ENCODE measurements around the gene IL25.
"Not testable (repeated sequence)": the region's sequence is repeated elsewhere in the genome, so short reads cannot be mapped to it uniquely, and the experiment has no call there.

The IL25 gene

DNA sequence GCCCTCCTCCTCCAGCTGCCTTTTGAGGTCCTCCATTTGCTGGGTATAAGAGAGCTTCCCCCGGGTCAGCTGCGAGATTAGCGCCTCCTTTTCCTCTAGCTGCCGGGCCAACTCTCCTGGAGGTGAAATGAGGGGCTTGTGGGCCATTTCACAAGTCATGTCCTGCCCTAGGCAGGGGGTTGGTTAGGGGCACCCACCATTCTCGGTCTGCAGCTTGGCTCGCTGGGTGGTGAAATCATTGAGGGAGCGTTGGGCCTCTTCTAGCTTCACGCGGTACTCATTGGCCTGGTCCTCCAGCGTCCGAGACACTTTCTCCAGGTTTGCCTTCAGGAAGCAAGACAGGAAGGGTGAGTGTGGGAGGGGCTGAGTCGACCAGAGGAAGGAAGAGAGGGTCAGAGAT, 16.8 kb downstream of the IL25 start:
- no peaks in the 10 kb centered on the region for H3K79me2 ChIP-seq (ENCODE audit: insufficient read depth, low read length)
- H4K20me1 ChIP-seq (ENCODE audit: insufficient read depth, low read length, poor library complexity, severe bottlenecking), result no peaks in the 10 kb centered on the region
- H2AFZ ChIP-seq (ENCODE audit: low read length), result no peak overlapping the region
- no peaks in the 10 kb centered on the region for H3K36me3 ChIP-seq (ENCODE audit: insufficient read depth, low read length)
- no peaks in the 10 kb centered on the region for H3F3A ChIP-seq (ENCODE audit: low read depth)
- no peak overlapping the region for H3K4me2 ChIP-seq (ENCODE audit: low read depth, low read length, poor library complexity, severe bottlenecking)
- TF ChIP-seq, protein P1, sequence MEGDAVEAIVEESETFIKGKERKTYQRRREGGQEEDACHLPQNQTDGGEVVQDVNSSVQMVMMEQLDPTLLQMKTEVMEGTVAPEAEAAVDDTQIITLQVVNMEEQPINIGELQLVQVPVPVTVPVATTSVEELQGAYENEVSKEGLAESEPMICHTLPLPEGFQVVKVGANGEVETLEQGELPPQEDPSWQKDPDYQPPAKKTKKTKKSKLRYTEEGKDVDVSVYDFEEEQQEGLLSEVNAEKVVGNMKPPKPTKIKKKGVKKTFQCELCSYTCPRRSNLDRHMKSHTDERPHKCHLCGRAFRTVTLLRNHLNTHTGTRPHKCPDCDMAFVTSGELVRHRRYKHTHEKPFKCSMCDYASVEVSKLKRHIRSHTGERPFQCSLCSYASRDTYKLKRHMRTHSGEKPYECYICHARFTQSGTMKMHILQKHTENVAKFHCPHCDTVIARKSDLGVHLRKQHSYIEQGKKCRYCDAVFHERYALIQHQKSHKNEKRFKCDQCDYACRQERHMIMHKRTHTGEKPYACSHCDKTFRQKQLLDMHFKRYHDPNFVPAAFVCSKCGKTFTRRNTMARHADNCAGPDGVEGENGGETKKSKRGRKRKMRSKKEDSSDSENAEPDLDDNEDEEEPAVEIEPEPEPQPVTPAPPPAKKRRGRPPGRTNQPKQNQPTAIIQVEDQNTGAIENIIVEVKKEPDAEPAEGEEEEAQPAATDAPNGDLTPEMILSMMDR (conservative IDR thresholded peaks at IDR 0.05; ENCODE audit: low read length), result no peak
- no peak for TF ChIP-seq EZH2phosphoT487 (IDR thresholded peaks at IDR 0.05; ENCODE audit: borderline replicate concordance)
- no peaks in the 10 kb centered on the region for H3K9me2 ChIP-seq (replicated peaks; ENCODE audit: low read depth, low read length)
- H3K4me3 ChIP-seq (ENCODE audit: low read length, poor library complexity, severe bottlenecking), result no peak overlapping the region
- no peaks in the 10 kb centered on the region for H3K9me3 ChIP-seq (ENCODE audit: insufficient read depth, low read depth, low read length)
- H3K4me1 ChIP-seq (ENCODE audit: insufficient read depth, low read length, poor library complexity, severe bottlenecking), result no peaks in the 10 kb centered on the region
- H3K9ac ChIP-seq (ENCODE audit: low read depth, low read length, poor library complexity, severe bottlenecking), result no peak overlapping the region
- H3K27me3 ChIP-seq (ENCODE audit: insufficient read depth, low read length, poor library complexity, severe bottlenecking), result no peaks in the 10 kb centered on the region

DNA sequence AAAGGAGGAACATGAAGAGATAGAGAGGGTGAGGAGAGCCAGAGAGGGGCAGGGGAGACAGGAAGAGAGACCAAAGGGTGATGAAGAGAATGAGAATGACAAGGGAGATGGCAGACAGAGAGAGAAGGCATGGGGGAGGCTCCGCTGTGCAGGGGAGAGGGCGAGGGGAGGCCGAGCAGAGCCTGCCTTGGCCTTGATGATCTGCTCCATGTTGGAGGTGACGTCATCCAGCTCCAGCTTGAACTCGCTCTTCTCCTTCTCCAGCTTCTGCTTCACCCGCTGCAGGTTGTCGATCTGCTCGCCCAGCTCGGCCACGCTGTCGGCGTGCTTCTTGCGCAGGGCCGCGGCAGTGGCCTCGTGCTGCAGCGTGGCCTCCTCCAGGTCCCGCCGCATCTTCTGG, 17.3 kb downstream of the IL25 start:
- not testable (repeated sequence) for H3K79me2 ChIP-seq (ENCODE audit: insufficient read depth, low read length); H3K27me3 ChIP-seq (ENCODE audit: insufficient read depth, low read length, poor library complexity, severe bottlenecking); H3K36me3 ChIP-seq (ENCODE audit: insufficient read depth, low read length); H4K20me1 ChIP-seq (ENCODE audit: insufficient read depth, low read length, poor library complexity, severe bottlenecking); H3K9me2 ChIP-seq (replicated peaks; ENCODE audit: low read depth, low read length); H3K4me3 ChIP-seq (ENCODE audit: low read length, poor library complexity, severe bottlenecking); H2AFZ ChIP-seq (ENCODE audit: low read length); H3K4me2 ChIP-seq (ENCODE audit: low read depth, low read length, poor library complexity, severe bottlenecking); H3K9me3 ChIP-seq (ENCODE audit: insufficient read depth, low read depth, low read length); H3K4me1 ChIP-seq (ENCODE audit: insufficient read depth, low read length, poor library complexity, severe bottlenecking); H3F3A ChIP-seq (ENCODE audit: low read depth); H3K9ac ChIP-seq (ENCODE audit: low read depth, low read length, poor library complexity, severe bottlenecking)

DNA sequence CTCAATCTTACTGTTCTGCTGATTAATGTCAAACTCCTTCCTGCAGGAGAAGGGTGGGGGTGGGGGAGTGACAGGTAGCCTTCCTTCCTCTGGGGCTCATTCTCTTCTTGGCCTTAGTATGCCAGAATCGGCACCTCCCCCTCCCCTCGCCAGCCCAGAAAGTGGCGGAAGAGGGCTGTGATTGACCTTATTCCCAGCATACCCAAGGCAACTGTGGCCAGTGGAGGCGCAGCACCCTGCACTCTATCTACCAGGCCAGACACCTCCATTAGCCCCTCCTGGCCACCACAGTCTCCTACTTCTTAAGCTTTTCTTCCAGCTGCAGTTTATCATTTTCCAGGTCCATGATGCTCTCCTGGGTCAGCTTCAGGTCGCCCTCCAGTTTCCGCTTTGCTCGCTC, 20.0 kb downstream of the IL25 start:
- H4K20me1 ChIP-seq (ENCODE audit: insufficient read depth, low read length, poor library complexity, severe bottlenecking), result no peaks in the 10 kb centered on the region
- no peaks in the 10 kb centered on the region for H3K4me1 ChIP-seq (ENCODE audit: insufficient read depth, low read length, poor library complexity, severe bottlenecking)
- H3K9me2 ChIP-seq (replicated peaks; ENCODE audit: low read depth, low read length), result no peaks in the 10 kb centered on the region
- H2AFZ ChIP-seq (ENCODE audit: low read length), result no peak overlapping the region
- no peaks in the 10 kb centered on the region for H3K9me3 ChIP-seq (ENCODE audit: insufficient read depth, low read depth, low read length)
- TF ChIP-seq, protein P1 (conservative IDR thresholded peaks at IDR 0.05; ENCODE audit: low read length), result no peak
- TF ChIP-seq EZH2phosphoT487 (IDR thresholded peaks at IDR 0.05; ENCODE audit: borderline replicate concordance), result no peak
- no peaks in the 10 kb centered on the region for H3K36me3 ChIP-seq (ENCODE audit: insufficient read depth, low read length)
- H3K9ac ChIP-seq (ENCODE audit: low read depth, low read length, poor library complexity, severe bottlenecking), result no peak overlapping the region
- H3K4me2 ChIP-seq (ENCODE audit: low read depth, low read length, poor library complexity, severe bottlenecking), result no peak overlapping the region
- H3F3A ChIP-seq (ENCODE audit: low read depth), result no peaks in the 10 kb centered on the region
- no peak overlapping the region for H3K4me3 ChIP-seq (ENCODE audit: low read length, poor library complexity, severe bottlenecking)
- H3K27me3 ChIP-seq (ENCODE audit: insufficient read depth, low read length, poor library complexity, severe bottlenecking), result no peaks in the 10 kb centered on the region
- no peaks in the 10 kb centered on the region for H3K79me2 ChIP-seq (ENCODE audit: insufficient read depth, low read length)

DNA sequence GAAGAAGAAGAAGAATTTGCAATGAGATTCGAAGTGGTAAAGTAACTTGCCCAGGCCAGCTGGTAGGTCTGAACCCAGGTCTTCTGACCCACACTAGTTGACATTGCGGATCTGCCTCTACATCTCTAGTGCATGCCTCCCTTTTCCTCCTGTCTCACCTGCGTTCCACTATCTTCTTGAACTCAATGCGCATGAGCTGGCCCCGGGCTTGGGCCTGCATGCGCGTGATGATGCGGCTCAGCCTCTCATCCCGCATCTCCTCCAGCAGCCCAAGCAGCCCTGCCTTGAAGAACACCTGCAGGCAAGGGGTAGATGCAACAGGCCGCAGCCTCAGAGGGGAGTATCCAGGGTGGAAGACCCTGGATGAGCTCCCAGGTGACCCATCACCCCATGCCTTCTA, 23.5 kb downstream of the IL25 start:
- H3K27me3 ChIP-seq (ENCODE audit: insufficient read depth, low read length, poor library complexity, severe bottlenecking), result no peaks in the 10 kb centered on the region
- TF ChIP-seq, protein P1 (conservative IDR thresholded peaks at IDR 0.05; ENCODE audit: low read length), result no peak
- no peak for TF ChIP-seq EZH2phosphoT487 (IDR thresholded peaks at IDR 0.05; ENCODE audit: borderline replicate concordance)

More for the DNA sequence above, 23.5 kb downstream of the IL25 start:
- H3K9ac ChIP-seq (ENCODE audit: low read depth, low read length, poor library complexity, severe bottlenecking), result no peak overlapping the region
- H3K4me3 ChIP-seq (ENCODE audit: low read length, poor library complexity, severe bottlenecking), result no peak overlapping the region
- H3K36me3 ChIP-seq (ENCODE audit: insufficient read depth, low read length), result no peaks in the 10 kb centered on the region
- no peaks in the 10 kb centered on the region for H3K9me3 ChIP-seq (ENCODE audit: insufficient read depth, low read depth, low read length)
- no peaks in the 10 kb centered on the region for H3K4me1 ChIP-seq (ENCODE audit: insufficient read depth, low read length, poor library complexity, severe bottlenecking)
- no peak overlapping the region for H2AFZ ChIP-seq (ENCODE audit: low read length)
- no peaks in the 10 kb centered on the region for H4K20me1 ChIP-seq (ENCODE audit: insufficient read depth, low read length, poor library complexity, severe bottlenecking)
- H3F3A ChIP-seq (ENCODE audit: low read depth), result no peaks in the 10 kb centered on the region
- no peaks in the 10 kb centered on the region for H3K79me2 ChIP-seq (ENCODE audit: insufficient read depth, low read length)
- no peaks in the 10 kb centered on the region for H3K9me2 ChIP-seq (replicated peaks; ENCODE audit: low read depth, low read length)
- no peak overlapping the region for H3K4me2 ChIP-seq (ENCODE audit: low read depth, low read length, poor library complexity, severe bottlenecking)

All from Loucy (cell line).